Peyer's patch (tissue), 4 donors: ENCODE data around the gene KHK.

Experiments
- CTCF ChIP-seq, 6 experiments: fragments of 450-650 bp in 4 of 6; fragments of 200-600 bp in 2 of 6; sonication (generic) in 1 of 6; IDR thresholded peaks; one replicate each; pipeline ENCODE4 v1.5.1; 2017 to 2019; ENCODE audit warnings: antibody characterized with exemption in 6 of 6, mild to moderate bottlenecking in 3 of 6, moderate library complexity in 1 of 6
- POLR2A ChIP-seq, 2 donors: fragments of 450-650 bp; IDR thresholded peaks; one replicate each; pipeline ENCODE4 v1.5.1; 2017; ENCODE audit warnings: antibody characterized with exemption in 2 of 2, mild to moderate bottlenecking in 2 of 2, moderate library complexity in 2 of 2

GRCh38 chr2:27038012-27038411 lies 48.6 kb upstream of the KHK start:
- TF ChIP-seq CTCF (IDR thresholded peaks at IDR 0.05) (no peak), POLR2A (IDR thresholded peaks at IDR 0.05) (no peak)
